Spleen (tissue), 3 donors: ENCODE measurements around the gene PTPRU.

ENCODE experiments used
- POLR2A ChIP-seq, 3 donors: fragments of 450-650 bp; IDR thresholded peaks; one replicate each; pipeline ENCODE4 v1.5.1; 2017; ENCODE audit warnings: antibody characterized with exemption in 3 of 3, mild to moderate bottlenecking in 1 of 3
- POLR2AphosphoS5 ChIP-seq, 3 donors: sonication (generic); formaldehyde crosslinking; IDR thresholded peaks; one replicate each; pipeline ENCODE4 v1.5.1; 2017; ENCODE audit warnings: antibody characterized with exemption in 3 of 3

DNA sequence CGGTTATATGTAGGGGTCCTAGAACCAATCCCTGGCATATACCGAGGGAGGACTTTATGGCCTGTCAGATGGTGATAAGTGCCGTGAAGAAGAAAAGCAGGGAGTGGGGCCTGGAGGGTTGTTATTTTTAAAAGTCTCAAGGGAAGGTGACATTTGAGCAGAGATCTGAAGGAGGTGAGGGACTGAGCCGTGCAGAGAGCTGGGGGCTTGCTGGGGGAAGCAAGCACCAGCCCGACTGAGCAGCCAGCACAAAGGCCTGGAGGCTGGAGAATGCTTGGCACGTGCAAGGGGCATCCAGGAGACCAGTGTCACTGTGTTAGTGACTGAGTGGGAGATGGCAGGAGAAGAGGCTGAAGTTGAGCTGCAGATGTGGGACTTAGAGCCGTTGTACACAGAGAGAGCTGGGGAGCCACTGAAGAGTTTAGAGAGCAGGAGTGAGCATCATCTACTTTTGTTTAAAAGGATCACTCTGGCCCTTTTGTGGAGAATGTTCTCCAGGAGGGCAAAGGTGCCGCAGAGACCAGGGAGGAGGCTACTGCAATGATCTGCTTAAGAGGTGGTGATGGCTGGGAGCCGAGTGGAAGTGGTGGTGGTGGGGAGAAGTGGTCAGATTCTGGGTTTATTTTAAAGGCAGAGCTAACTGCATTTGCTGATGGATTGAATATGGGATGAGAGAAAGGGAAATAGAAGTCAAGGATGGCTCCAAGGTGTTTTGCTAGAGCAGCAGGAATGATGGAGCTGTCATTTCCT is 31.2 kb downstream of the PTPRU start:
- TF ChIP-seq POLR2AphosphoS5 (IDR thresholded peaks at IDR 0.05) (no peak), POLR2A (IDR thresholded peaks at IDR 0.05) (no peak)
